ENCODE results near the gene PERM1.

Gene PERM1

GRCh38 chr1:975365-975764 is 6.5 kb downstream of the PERM1 start:
- Histone ChIP-seq H3K27me3 (ENCODE audit: low read length) (no peaks in the 10 kb centered on the region), H3K27ac (ENCODE audit: low read depth, low read length) (no peak overlapping the region), H3K4me3 (ENCODE audit: insufficient read depth, low read length, poor library complexity, severe bottlenecking) (no peak overlapping the region)

GRCh38 chr1:974687-975328 is 7.1 kb downstream of the PERM1 start:
- no peaks in the 10 kb centered on the region for H3K79me2 ChIP-seq (ENCODE audit: insufficient read depth, low read length)
- no peak overlapping the region for H3K4me3 ChIP-seq (ENCODE audit: insufficient read depth, low read length, poor library complexity, severe bottlenecking)
- H3K9me3 ChIP-seq (ENCODE audit: insufficient read depth, low read length), result no peaks in the 10 kb centered on the region
- TF ChIP-seq CTCF (IDR thresholded peaks at IDR 0.05; ENCODE audit: insufficient read depth, low read length, poor library complexity, severe bottlenecking), result no peak
- TF ChIP-seq EZH2phosphoT487 (conservative IDR thresholded peaks at IDR 0.05; ENCODE audit: low read length), result no peak
- no peaks in the 10 kb centered on the region for H3F3A ChIP-seq (ENCODE audit: insufficient read depth)
- H2AFZ ChIP-seq (ENCODE audit: low read depth, low read length, severe bottlenecking), result no peak overlapping the region
- no peak overlapping the region for H3K9ac ChIP-seq (ENCODE audit: low read length)
- no peaks in the 10 kb centered on the region for H4K20me1 ChIP-seq (ENCODE audit: low read depth, low read length)
- no peak overlapping the region for H3K4me2 ChIP-seq (ENCODE audit: low read depth, low read length, poor library complexity, severe bottlenecking)
- H3K9me2 ChIP-seq (replicated peaks; ENCODE audit: insufficient read depth, low read length), result no peaks in the 10 kb centered on the region
- no peaks in the 10 kb centered on the region for H3K27me3 ChIP-seq (ENCODE audit: low read length)
- no peak overlapping the region for H3K27ac ChIP-seq (ENCODE audit: low read depth, low read length)
- no peaks in the 10 kb centered on the region for H3K36me3 ChIP-seq (ENCODE audit: low read length)

More at GRCh38 chr1:975365-975764, 6.5 kb downstream of the PERM1 start:
- Histone ChIP-seq H3K9me2 (replicated peaks; ENCODE audit: insufficient read depth, low read length) (no peaks in the 10 kb centered on the region), H4K20me1 (ENCODE audit: low read depth, low read length) (no peaks in the 10 kb centered on the region), H2AFZ (ENCODE audit: low read depth, low read length, severe bottlenecking) (no peak overlapping the region), H3K9me3 (ENCODE audit: insufficient read depth, low read length) (no peaks in the 10 kb centered on the region), H3K9ac (ENCODE audit: low read length) (no peak overlapping the region), H3K36me3 (ENCODE audit: low read length) (no peaks in the 10 kb centered on the region), H3K79me2 (ENCODE audit: insufficient read depth, low read length) (no peaks in the 10 kb centered on the region), H3F3A (ENCODE audit: insufficient read depth) (no peaks in the 10 kb centered on the region), H3K4me2 (ENCODE audit: low read depth, low read length, poor library complexity, severe bottlenecking) (no peak overlapping the region)
- TF ChIP-seq EZH2phosphoT487 (conservative IDR thresholded peaks at IDR 0.05; ENCODE audit: low read length) (no peak), CTCF (IDR thresholded peaks at IDR 0.05; ENCODE audit: insufficient read depth, low read length, poor library complexity, severe bottlenecking) (no peak)

DNA sequence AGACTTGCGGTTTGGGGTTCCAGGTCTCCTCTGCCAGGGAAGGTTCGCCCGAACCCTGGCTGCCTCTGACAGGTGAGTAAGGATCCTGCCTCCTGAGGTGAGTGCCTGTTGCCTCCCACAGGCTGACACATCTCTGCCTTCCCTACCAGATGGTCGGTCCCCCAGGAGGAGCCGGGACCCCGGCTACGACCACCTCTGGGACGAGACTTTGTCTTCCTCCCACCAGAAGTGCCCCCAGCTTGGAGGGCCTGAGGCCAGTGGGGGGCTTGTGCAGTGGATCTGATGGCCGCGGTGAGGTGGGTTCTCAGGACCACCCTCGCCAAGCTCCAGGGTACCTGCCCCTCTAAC is 7.6 kb downstream of the PERM1 start:
- Histone ChIP-seq H4K20me1 (ENCODE audit: low read depth, low read length) (no peaks in the 10 kb centered on the region), H3K9ac (ENCODE audit: low read length) (no peak overlapping the region), H3F3A (ENCODE audit: insufficient read depth) (no peaks in the 10 kb centered on the region), H3K79me2 (ENCODE audit: insufficient read depth, low read length) (no peaks in the 10 kb centered on the region), H3K9me2 (replicated peaks; ENCODE audit: insufficient read depth, low read length) (no peaks in the 10 kb centered on the region), H3K27ac (ENCODE audit: low read depth, low read length) (no peak overlapping the region), H3K27me3 (ENCODE audit: low read length) (no peaks in the 10 kb centered on the region), H3K4me2 (ENCODE audit: low read depth, low read length, poor library complexity, severe bottlenecking) (no peak overlapping the region), H2AFZ (ENCODE audit: low read depth, low read length, severe bottlenecking) (no peak overlapping the region), H3K36me3 (ENCODE audit: low read length) (no peaks in the 10 kb centered on the region), H3K9me3 (ENCODE audit: insufficient read depth, low read length) (no peaks in the 10 kb centered on the region), H3K4me3 (ENCODE audit: insufficient read depth, low read length, poor library complexity, severe bottlenecking) (no peak overlapping the region)
- TF ChIP-seq CTCF (IDR thresholded peaks at IDR 0.05; ENCODE audit: insufficient read depth, low read length, poor library complexity, severe bottlenecking) (no peak), EZH2phosphoT487 (conservative IDR thresholded peaks at IDR 0.05; ENCODE audit: low read length) (no peak)

Data from SU-DHL-6 (cell line).